Ammon's horn (tissue), 1 donor: ENCODE results near the gene USP17L27.
"Not testable (repeated sequence)": the region's sequence is repeated elsewhere in the genome, so short reads cannot be mapped to it uniquely, and the experiment has no call there.

Source experiments
- DNase-seq: peaks from one replicate; pipeline ENCODE4 v3.0.0-alpha.2; 2016; ENCODE audit warnings: low spot score

Gene USP17L27, protein sequence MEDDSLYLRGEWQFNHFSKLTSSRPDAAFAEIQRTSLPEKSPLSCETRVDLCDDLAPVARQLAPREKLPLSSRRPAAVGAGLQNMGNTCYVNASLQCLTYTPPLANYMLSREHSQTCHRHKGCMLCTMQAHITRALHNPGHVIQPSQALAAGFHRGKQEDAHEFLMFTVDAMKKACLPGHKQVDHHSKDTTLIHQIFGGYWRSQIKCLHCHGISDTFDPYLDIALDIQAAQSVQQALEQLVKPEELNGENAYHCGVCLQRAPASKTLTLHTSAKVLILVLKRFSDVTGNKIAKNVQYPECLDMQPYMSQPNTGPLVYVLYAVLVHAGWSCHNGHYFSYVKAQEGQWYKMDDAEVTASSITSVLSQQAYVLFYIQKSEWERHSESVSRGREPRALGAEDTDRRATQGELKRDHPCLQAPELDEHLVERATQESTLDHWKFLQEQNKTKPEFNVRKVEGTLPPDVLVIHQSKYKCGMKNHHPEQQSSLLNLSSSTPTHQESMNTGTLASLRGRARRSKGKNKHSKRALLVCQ

DNA sequence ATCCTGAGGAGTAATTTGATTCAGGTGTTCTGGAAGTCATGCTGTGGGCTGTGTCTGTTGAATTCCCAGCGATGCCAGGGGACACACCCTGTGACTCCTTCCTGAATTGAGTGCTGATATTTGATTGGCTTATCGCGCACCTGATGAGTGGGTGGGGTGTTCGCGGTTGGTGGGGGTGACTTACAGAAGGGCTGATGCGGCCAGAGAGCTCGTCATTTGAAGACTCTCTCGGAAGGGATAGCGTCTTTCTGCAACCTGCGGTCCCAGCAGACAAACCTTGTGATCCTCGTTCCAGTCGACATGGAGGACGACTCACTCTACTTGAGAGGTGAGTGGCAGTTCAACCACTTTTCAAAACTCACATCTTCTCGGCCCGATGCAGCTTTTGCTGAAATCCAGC lies at the start of gene USP17L27:
Gene USP17L27 (plus strand): TSS at position 301 of the 400 bp plus-strand sequence. CDS start 0 bp downstream, at position 301.
- not testable (repeated sequence) for DNase-seq

DNA sequence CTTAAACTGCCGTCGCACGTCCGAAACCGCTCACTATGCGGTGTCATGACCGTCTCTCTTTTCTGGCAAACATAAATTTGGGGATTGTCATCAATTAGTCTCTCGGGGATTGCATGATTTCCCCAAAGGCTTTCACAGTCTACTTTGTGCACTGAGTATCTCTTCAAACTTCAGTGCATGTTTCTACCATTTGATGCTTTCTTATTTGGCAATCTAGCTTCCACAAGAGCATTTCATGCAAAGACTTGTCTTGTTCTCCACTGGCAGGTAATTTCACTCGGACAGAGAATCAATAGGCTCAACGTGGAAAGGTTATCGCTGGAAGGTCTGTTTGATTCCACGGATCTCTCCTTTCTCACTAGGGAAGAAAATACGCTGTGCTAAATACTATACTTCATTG lies 19.8 kb upstream of the USP17L27 start:
- DNase-seq, result not testable (repeated sequence)

DNA sequence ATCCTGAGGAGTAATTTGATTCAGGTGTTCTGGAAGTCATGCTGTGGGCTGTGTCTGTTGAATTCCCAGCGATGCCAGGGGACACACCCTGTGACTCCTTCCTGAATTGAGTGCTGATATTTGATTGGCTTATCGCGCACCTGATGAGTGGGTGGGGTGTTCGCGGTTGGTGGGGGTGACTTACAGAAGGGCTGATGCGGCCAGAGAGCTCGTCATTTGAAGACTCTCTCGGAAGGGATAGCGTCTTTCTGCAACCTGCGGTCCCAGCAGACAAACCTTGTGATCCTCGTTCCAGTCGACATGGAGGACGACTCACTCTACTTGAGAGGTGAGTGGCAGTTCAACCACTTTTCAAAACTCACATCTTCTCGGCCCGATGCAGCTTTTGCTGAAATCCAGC lies 19.1 kb upstream of the USP17L27 start, which contains the start of gene USP17L24:
Gene USP17L24 (plus strand): TSS at position 301 of the 400 bp plus-strand sequence. CDS start 0 bp downstream, at position 301.
- DNase-seq, result not testable (repeated sequence)

DNA sequence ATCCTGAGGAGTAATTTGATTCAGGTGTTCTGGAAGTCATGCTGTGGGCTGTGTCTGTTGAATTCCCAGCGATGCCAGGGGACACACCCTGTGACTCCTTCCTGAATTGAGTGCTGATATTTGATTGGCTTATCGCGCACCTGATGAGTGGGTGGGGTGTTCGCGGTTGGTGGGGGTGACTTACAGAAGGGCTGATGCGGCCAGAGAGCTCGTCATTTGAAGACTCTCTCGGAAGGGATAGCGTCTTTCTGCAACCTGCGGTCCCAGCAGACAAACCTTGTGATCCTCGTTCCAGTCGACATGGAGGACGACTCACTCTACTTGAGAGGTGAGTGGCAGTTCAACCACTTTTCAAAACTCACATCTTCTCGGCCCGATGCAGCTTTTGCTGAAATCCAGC lies 14.3 kb upstream of the USP17L27 start, which contains the start of gene USP17L25:
Gene USP17L25 (plus strand): TSS at position 301 of the 400 bp plus-strand sequence. CDS start 0 bp downstream, at position 301.
- not testable (repeated sequence) for DNase-seq

DNA sequence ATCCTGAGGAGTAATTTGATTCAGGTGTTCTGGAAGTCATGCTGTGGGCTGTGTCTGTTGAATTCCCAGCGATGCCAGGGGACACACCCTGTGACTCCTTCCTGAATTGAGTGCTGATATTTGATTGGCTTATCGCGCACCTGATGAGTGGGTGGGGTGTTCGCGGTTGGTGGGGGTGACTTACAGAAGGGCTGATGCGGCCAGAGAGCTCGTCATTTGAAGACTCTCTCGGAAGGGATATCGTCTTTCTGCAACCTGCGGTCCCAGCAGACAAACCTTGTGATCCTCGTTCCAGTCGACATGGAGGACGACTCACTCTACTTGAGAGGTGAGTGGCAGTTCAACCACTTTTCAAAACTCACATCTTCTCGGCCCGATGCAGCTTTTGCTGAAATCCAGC lies 9.6 kb upstream of the USP17L27 start, which contains the start of gene USP17L26:
Gene USP17L26 (plus strand): TSS at position 301 of the 400 bp plus-strand sequence. CDS start 0 bp downstream, at position 301.
- DNase-seq, result not testable (repeated sequence)

DNA sequence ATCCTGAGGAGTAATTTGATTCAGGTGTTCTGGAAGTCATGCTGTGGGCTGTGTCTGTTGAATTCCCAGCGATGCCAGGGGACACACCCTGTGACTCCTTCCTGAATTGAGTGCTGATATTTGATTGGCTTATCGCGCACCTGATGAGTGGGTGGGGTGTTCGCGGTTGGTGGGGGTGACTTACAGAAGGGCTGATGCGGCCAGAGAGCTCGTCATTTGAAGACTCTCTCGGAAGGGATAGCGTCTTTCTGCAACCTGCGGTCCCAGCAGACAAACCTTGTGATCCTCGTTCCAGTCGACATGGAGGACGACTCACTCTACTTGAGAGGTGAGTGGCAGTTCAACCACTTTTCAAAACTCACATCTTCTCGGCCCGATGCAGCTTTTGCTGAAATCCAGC lies 4.8 kb upstream of the USP17L27 start, which contains the start of gene USP17L5:
Gene USP17L5 (plus strand): TSS at position 301 of the 400 bp plus-strand sequence. CDS start 0 bp downstream, at position 301.
- DNase-seq, result not testable (repeated sequence)

DNA sequence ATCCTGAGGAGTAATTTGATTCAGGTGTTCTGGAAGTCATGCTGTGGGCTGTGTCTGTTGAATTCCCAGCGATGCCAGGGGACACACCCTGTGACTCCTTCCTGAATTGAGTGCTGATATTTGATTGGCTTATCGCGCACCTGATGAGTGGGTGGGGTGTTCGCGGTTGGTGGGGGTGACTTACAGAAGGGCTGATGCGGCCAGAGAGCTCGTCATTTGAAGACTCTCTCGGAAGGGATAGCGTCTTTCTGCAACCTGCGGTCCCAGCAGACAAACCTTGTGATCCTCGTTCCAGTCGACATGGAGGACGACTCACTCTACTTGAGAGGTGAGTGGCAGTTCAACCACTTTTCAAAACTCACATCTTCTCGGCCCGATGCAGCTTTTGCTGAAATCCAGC lies 4.6 kb downstream of the USP17L27 start, which contains the start of gene USP17L28:
Gene USP17L28 (plus strand): TSS at position 301 of the 400 bp plus-strand sequence. CDS start 0 bp downstream, at position 301.
- DNase-seq, result not testable (repeated sequence)

DNA sequence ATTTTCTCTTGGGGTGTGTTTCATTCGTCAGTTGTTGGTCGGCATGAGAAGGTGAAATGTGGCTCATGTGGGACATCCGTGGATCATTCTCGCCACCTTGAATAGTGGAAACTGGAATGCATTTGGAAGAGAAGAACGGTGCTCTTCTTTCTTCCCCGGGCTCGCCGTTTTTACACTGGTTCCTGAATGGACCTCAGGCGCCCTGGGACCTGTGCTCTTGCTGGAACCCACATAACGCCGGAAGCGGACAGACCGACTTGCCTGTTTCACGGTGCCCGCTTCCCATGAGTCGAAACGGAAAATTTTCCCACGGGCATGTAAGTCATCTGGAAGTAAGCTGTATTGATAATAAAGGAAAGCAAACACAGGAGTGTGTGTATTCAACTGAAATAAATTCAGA lies 6.9 kb downstream of the USP17L27 start:
- DNase-seq, result not testable (repeated sequence)

DNA sequence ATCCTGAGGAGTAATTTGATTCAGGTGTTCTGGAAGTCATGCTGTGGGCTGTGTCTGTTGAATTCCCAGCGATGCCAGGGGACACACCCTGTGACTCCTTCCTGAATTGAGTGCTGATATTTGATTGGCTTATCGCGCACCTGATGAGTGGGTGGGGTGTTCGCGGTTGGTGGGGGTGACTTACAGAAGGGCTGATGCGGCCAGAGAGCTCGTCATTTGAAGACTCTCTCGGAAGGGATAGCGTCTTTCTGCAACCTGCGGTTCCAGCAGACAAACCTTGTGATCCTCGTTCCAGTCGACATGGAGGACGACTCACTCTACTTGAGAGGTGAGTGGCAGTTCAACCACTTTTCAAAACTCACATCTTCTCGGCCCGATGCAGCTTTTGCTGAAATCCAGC lies 9.4 kb downstream of the USP17L27 start, which contains the start of gene USP17L29:
Gene USP17L29 (plus strand): TSS at position 301 of the 400 bp plus-strand sequence. CDS start 0 bp downstream, at position 301.
- DNase-seq, result not testable (repeated sequence)

DNA sequence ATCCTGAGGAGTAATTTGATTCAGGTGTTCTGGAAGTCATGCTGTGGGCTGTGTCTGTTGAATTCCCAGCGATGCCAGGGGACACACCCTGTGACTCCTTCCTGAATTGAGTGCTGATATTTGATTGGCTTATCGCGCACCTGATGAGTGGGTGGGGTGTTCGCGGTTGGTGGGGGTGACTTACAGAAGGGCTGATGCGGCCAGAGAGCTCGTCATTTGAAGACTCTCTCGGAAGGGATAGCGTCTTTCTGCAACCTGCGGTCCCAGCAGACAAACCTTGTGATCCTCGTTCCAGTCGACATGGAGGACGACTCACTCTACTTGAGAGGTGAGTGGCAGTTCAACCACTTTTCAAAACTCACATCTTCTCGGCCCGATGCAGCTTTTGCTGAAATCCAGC lies 18.9 kb downstream of the USP17L27 start, which contains the start of gene USP17L30:
Gene USP17L30 (plus strand): TSS at position 301 of the 400 bp plus-strand sequence. CDS start 0 bp downstream, at position 301.
- not testable (repeated sequence) for DNase-seq

DNA sequence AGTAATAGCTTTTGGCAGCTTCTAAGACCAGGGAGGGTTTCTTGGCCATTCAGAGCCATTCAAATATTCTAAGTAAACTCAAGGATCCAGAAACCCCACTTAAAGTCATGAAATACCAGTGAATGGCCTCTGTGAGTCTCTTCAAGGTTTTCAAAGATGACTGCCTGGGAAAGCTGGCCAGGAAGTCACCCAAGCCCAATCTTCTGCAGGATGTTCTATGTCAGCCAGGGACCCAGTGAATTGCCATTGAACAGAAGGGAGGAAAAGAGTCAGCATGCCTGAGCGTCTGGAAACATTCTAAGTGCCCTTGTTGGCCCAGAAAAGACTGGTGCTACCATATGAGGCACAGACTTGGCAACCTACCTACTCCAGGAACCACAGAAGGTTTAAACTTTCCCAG lies 35.9 kb downstream of the USP17L27 start:
- not testable (repeated sequence) for DNase-seq

DNA sequence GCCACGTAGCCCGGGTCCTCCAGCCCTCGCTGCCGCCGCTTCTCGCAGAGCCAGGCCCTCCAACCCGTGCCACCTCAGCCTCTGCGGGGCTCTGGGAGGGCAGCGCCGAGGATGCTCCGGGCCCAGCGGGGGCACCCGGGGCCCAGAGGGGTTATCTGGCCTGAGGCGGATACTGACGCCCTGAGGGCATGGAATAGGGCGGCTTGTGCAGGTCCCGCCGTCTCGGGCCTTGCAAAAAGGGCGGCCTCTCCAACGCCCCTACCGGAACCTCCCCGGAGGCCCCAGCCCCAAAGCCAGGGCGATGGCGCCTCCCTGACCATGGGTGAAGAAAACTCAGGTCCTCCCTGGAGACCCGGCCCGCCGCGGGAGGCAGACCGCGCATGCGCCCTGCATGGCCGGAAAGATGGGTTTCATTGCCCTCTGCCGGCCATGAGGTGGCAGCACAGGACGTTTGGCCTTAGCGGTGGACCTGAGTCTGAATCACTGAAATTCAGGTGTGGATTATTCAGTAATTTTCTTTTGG lies 37.1 kb downstream of the USP17L27 start:
- not testable (repeated sequence) for DNase-seq

DNA sequence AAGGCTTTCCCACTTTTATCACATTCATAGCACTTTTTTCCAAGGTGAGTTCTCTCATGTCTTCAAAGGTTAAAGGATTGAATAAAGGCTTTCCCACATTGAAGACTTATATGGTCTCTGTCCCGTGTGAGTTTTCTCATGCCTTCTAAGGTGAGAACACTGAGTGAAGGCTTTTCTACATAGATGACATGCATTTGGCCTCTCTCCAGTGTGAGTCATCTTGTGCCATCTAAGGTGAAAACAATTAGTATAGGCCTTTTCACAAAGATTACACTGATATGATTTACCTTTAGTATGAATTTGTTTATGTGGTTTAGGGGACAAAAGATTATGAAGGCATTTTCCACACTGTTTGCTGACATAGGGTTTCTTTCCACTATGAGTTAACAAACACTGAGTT lies 40.2 kb downstream of the USP17L27 start:
- DNase-seq, result no peak

DNA sequence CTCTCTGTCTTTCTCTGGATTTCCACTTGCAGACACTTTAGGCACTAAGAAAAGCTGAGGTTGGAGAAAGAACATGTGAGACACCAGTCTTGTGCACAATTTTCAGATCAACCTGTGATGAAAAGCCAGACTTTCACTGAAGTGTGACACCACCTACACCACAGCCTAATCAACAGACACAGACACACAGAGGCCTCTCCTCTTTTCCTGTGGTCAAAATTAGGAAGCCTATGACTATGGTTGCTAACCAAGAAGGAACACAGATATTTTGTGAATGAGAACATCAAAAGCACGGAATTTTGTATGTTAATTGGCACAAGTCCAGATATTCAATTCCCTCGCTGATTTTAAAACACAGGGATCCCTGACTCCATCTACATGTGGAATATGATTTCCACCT lies 45.1 kb downstream of the USP17L27 start:
- not testable (repeated sequence) for DNase-seq
